SK-N-MC (cell line): ENCODE results near the gene LRRC63.

ENCODE experiments used
- EZH2 ChIP-seq: fragments of 200-600 bp; sonication (generic); IDR thresholded peaks from one replicate; pipeline ENCODE4 v1.6.1; 2017; ENCODE audit warnings: antibody characterized with exemption
- POLR2AphosphoS5 ChIP-seq: IDR thresholded peaks from 2 replicates; pipeline ENCODE4 v1.6.1; 2012; ENCODE audit warnings: mild to moderate bottlenecking, low read depth, low read length, borderline replicate concordance

- no peak for TF ChIP-seq POLR2AphosphoS5
- no peak for TF ChIP-seq EZH2
Measured at GRCh38 chr13:46318986-46319385, 107.3 kb downstream of the LRRC63 start.
